C1 segment of cervical spinal cord (tissue), 14 donors: ENCODE measurements around the gene RPIA.
A peak's percentile ranks its signal among the peaks of the same experiment; 100 is the strongest.
"Not testable (repeated sequence)": the region's sequence is repeated elsewhere in the genome, so short reads cannot be mapped to it uniquely, and the experiment has no call there.

Experiments
- DNase-seq, 14 donors: peaks; one replicate each; lab custom pipeline; 2025; lab: John Stamatoyannopoulos, UW

Gene RPIA

GRCh38 chr2:88691339-88692183, at the start of gene RPIA:
RPIA (plus strand) TSS chr2:88691673; CDS start chr2:88691699, 26 bp downstream.
- peak; percentile 81 to 98 (median 95) for DNase-seq

- no peak for DNase-seq
Observed at GRCh38 chr2:88642278-88642677, 49.2 kb upstream of the RPIA start.

- DNase-seq, result not testable (repeated sequence)
Observed at GRCh38 chr2:88645291-88645882, 46.1 kb upstream of the RPIA start.

- no peak for DNase-seq
Observed at GRCh38 chr2:88651646-88652045, 39.8 kb upstream of the RPIA start.

GRCh38 chr2:88654714-88655113, 36.8 kb upstream of the RPIA start:
- DNase-seq, result no peak

GRCh38 chr2:88656690-88657089, 34.8 kb upstream of the RPIA start:
- peak in 1 of 14 donors; percentile 3 for DNase-seq

GRCh38 chr2:88657131-88657530, 34.3 kb upstream of the RPIA start:
- DNase-seq, result no peak

GRCh38 chr2:88658326-88658725, 33.1 kb upstream of the RPIA start:
- no peak for DNase-seq

- DNase-seq, result no peak
Observed at GRCh38 chr2:88658881-88659537, 32.5 kb upstream of the RPIA start.

GRCh38 chr2:88659538-88659915, 31.9 kb upstream of the RPIA start:
- no peak for DNase-seq

- no peak for DNase-seq
Observed at GRCh38 chr2:88660622-88661021, 30.9 kb upstream of the RPIA start.

GRCh38 chr2:88666576-88666975, 24.9 kb upstream of the RPIA start:
- no peak for DNase-seq

- no peak for DNase-seq
Observed at GRCh38 chr2:88667219-88667618, 24.3 kb upstream of the RPIA start.

GRCh38 chr2:88668862-88669261, 22.6 kb upstream of the RPIA start:
- DNase-seq, result no peak

- no peak for DNase-seq
Observed at GRCh38 chr2:88669482-88670214, 21.8 kb upstream of the RPIA start.

- DNase-seq, result peak in 3 of 14 donors; percentile 3 to 53 (median 14)
Observed at GRCh38 chr2:88671786-88672427, 19.6 kb upstream of the RPIA start.

- DNase-seq, result no peak
Observed at GRCh38 chr2:88673363-88673762, 18.1 kb upstream of the RPIA start.

- no peak for DNase-seq
Observed at GRCh38 chr2:88680266-88680902, 11.1 kb upstream of the RPIA start.

GRCh38 chr2:88680916-88681315, 10.6 kb upstream of the RPIA start:
- no peak for DNase-seq

- no peak for DNase-seq
Observed at GRCh38 chr2:88683160-88684021, 8.1 kb upstream of the RPIA start.
